ENCODE data around the gene VTN.

GRCh38 chr17:28399808-28400207, 29.7 kb upstream of the VTN start:
- TF ChIP-seq CTCF (IDR thresholded peaks at IDR 0.05) (no peak), POLR2AphosphoS5 (IDR thresholded peaks at IDR 0.05) (no peak)

Measured in breast epithelium (tissue), 3 donors.